ENCODE results near the gene ABLIM1. TPM values are rescaled to one million over a fixed set of nuclear protein-coding genes. Genes with fewer than 3 reads are reported as not detected.

Gene ABLIM1
- total and polyA plus RNA-seq, 4 donors: 20.0 to 135 (median 59.9) TPM

GRCh38 chr10:114615600-114616007 lies 42.5 kb downstream of the ABLIM1 start:
- no peak overlapping the region for H3K4me3 ChIP-seq
- H3K36me3 ChIP-seq (ENCODE audit: control insufficient read depth in 4 of 4, insufficient read depth in 4 of 4, low read length in 4 of 4): peaks cover 0 to 2% (median 0%) of the 10 kb centered on the region in 4 donors
- TF ChIP-seq CTCF (IDR thresholded peaks at IDR 0.05; ENCODE audit: control extremely low read depth, extremely low read depth): no peak
- 64 to 86% methylated on average over 1 of the region's 1 CpG for WGBS, 2 donors
- no peaks in the 10 kb centered on the region for H3K9me3 ChIP-seq (ENCODE audit: control insufficient read depth in 4 of 4, insufficient read depth in 3 of 4, low read length in 3 of 4)
- DNase-seq: no peak
- H3K9ac ChIP-seq (ENCODE audit: insufficient read depth in 1 of 2, low read length in 2 of 2): no peak overlapping the region
- H3K27me3 ChIP-seq (ENCODE audit: control insufficient read depth in 3 of 3, insufficient read depth in 3 of 3, low read length in 2 of 3): no peaks in the 10 kb centered on the region
- H3K4me1 ChIP-seq (ENCODE audit: control insufficient read depth in 5 of 5, insufficient read depth in 5 of 5, low read length in 5 of 5): peaks cover 0 to 46% (median 12%) of the 10 kb centered on the region in 5 donors
- no peak for ATAC-seq (ENCODE audit: insufficient read depth, low FRiP score)
- H3K27ac ChIP-seq (ENCODE audit: low read depth in 1 of 2, low read length in 1 of 2): peak overlapping the region in 1 of 2 donors; percentile 37

DNA sequence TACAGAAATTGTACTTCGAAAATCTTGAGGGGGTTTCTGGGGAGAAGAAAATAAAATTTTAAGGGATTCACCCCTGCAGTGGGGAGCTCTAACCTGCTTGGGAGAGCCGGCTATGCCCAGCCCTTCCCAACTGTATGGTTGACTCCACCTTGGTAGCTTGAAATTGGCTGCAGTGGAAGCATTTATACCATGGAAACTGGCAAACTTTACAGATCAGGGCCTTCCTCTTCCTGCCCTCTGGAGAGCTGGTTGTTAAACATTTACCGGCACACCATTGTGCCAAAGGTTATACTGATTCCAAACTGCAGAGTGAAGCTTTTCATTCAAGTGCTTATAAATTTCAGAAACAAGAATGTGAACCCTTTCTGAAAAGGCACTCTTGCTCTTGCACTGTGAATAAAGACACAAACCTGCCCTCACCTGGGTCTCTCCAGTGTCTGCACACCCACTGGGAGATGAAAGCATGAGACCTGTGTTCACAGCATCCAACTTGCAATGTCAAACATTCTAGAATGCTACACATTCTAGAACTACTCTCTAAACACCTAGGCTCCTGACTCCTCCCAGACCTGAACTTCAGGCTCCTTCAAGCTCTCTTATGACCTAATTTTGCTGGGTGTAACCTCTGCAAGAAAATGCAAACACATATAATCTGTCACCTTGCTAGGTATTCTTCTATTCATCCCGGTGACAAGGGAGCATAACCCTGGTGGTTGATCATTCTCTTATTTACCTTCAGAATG lies 44.7 kb downstream of the ABLIM1 start:
- ATAC-seq (ENCODE audit: insufficient read depth, low FRiP score): peak; percentile 49
- peak; percentile 48 to 71 (median 54) for DNase-seq
- Histone ChIP-seq H3K27me3 (ENCODE audit: control insufficient read depth in 3 of 3, insufficient read depth in 3 of 3, low read length in 2 of 3) (no peaks in the 10 kb centered on the region), H3K36me3 (ENCODE audit: control insufficient read depth in 4 of 4, insufficient read depth in 4 of 4, low read length in 4 of 4) (no peaks in the 10 kb centered on the region), H3K9ac (ENCODE audit: insufficient read depth in 1 of 2, low read length in 2 of 2) (no peak overlapping the region), H3K27ac (ENCODE audit: low read depth in 1 of 2, low read length in 1 of 2) (peak overlapping the region; percentile 73 to 87), H3K4me1 (ENCODE audit: control insufficient read depth in 5 of 5, insufficient read depth in 5 of 5, low read length in 5 of 5) (peaks cover 0 to 66% (median 12%) of the 10 kb centered on the region in 5 donors), H3K9me3 (ENCODE audit: control insufficient read depth in 4 of 4, insufficient read depth in 3 of 4, low read length in 3 of 4) (no peaks in the 10 kb centered on the region), H3K4me3 (no peak overlapping the region)
- no peak for TF ChIP-seq CTCF (IDR thresholded peaks at IDR 0.05; ENCODE audit: control extremely low read depth, extremely low read depth)
- WGBS, 2 donors: 59 to 80% methylated on average over 4 of the region's 4 CpGs

GRCh38 chr10:114611617-114612016 lies 46.5 kb downstream of the ABLIM1 start:
- Histone ChIP-seq H3K9me3 (ENCODE audit: control insufficient read depth in 4 of 4, insufficient read depth in 3 of 4, low read length in 3 of 4) (no peaks in the 10 kb centered on the region), H3K4me3 (no peak overlapping the region), H3K27ac (ENCODE audit: low read depth in 1 of 2, low read length in 1 of 2) (peak overlapping the region in 1 of 2 donors; percentile 88), H3K27me3 (ENCODE audit: control insufficient read depth in 3 of 3, insufficient read depth in 3 of 3, low read length in 2 of 3) (no peaks in the 10 kb centered on the region), H3K9ac (ENCODE audit: insufficient read depth in 1 of 2, low read length in 2 of 2) (no peak overlapping the region), H3K36me3 (ENCODE audit: control insufficient read depth in 4 of 4, insufficient read depth in 4 of 4, low read length in 4 of 4) (no peaks in the 10 kb centered on the region), H3K4me1 (ENCODE audit: control insufficient read depth in 5 of 5, insufficient read depth in 5 of 5, low read length in 5 of 5) (peaks cover 0 to 66% (median 12%) of the 10 kb centered on the region in 5 donors)
- WGBS, 2 donors: 98 to 100% methylated on average over 1 of the region's 1 CpG
- ATAC-seq (ENCODE audit: insufficient read depth, low FRiP score) (no peak), DNase-seq (no peak)
- no peak for TF ChIP-seq CTCF (IDR thresholded peaks at IDR 0.05; ENCODE audit: control extremely low read depth, extremely low read depth)
